ENCODE measurements around the gene ANXA9. TPM values are rescaled to one million over a fixed set of nuclear protein-coding genes. Genes with fewer than 3 reads are reported as not detected.

The ANXA9 gene
- total RNA-seq (ENCODE audit: low replicate concordance) = 0.09 and 0.49 TPM in 2 replicates

- no peak within 1 kb of the TSS for H3K4me3 ChIP-seq (ENCODE audit: low read depth, low read length)
- TF ChIP-seq CTCF (IDR thresholded peaks at IDR 0.05; ENCODE audit: insufficient read depth, low read length) = no peak
- no peak for DNase-seq (ENCODE audit: low read depth)
Measured at GRCh38 chr1:150981805-150982712, at the start of gene ANXA9. TSS of gene ANXA9 (plus strand) at chr1:150982292. CDS start at chr1:150983106, 814 bp downstream.

- H3K4me3 ChIP-seq (ENCODE audit: low read depth, low read length) = no peak overlapping the region
- TF ChIP-seq CTCF (IDR thresholded peaks at IDR 0.05; ENCODE audit: insufficient read depth, low read length) = no peak
- no peak for DNase-seq (ENCODE audit: low read depth)
Measured at GRCh38 chr1:150944856-150945255, 37.2 kb upstream of the ANXA9 start.

GRCh38 chr1:150954708-150955107 is 27.4 kb upstream of the ANXA9 start:
- no peak for DNase-seq (ENCODE audit: low read depth)
- no peak overlapping the region for H3K4me3 ChIP-seq (ENCODE audit: low read depth, low read length)
- TF ChIP-seq CTCF (IDR thresholded peaks at IDR 0.05; ENCODE audit: insufficient read depth, low read length) = no peak

- H3K4me3 ChIP-seq (ENCODE audit: low read depth, low read length) = no peak overlapping the region
- no peak for TF ChIP-seq CTCF (IDR thresholded peaks at IDR 0.05; ENCODE audit: insufficient read depth, low read length)
Measured at GRCh38 chr1:150955280-150955679, 26.8 kb upstream of the ANXA9 start.

DNA sequence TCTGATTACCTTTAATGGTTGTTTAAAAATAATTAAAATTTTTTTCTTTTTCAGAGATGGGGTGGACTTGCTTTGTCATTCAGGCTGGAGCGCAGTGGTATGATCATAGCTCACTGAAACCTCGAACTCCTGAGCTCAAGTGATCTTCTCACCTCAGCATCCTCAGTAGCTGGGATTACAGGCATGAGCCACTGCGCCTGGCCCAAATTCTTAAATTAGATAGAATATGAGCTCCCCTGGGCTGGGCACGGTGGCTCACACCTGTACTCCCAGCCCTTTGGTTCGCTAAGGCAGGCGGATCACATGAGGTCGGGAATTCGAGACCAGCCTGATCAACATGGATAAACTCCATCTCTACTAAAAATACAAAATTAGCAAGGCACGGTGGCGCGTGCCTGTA is 24.4 kb upstream of the ANXA9 start:
- TF ChIP-seq CTCF (IDR thresholded peaks at IDR 0.05; ENCODE audit: insufficient read depth, low read length) = no peak
- DNase-seq (ENCODE audit: low read depth) = no peak
- H3K4me3 ChIP-seq (ENCODE audit: low read depth, low read length) = no peak overlapping the region

More at GRCh38 chr1:150955280-150955679, 26.8 kb upstream of the ANXA9 start:
- no peak for DNase-seq (ENCODE audit: low read depth)

DNA sequence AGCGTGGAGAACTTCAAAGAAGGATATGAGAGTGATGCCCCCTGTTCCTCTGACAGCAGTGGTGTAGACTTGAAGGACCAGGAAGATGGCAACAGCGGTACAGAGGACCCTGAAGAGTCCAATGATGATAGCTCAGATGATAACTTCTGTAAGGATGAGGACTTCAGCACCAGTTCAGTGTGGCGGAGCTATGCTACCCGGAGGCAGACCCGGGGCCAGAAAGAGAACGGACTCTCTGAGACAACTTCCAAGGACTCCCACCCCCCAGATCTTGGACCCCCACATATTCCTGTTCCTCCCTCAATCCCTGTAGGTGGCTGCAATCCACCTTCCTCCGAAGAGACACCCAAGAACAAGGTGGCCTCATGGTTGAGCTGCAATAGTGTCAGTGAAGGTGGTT is 21.4 kb upstream of the ANXA9 start:
- no peak for DNase-seq (ENCODE audit: low read depth)
- no peak for TF ChIP-seq CTCF (IDR thresholded peaks at IDR 0.05; ENCODE audit: insufficient read depth, low read length)
- no peak overlapping the region for H3K4me3 ChIP-seq (ENCODE audit: low read depth, low read length)
